HG03175 (cell line): Measurements from ENCODE around the gene CDC42EP3.

Experiments
- ATAC-seq: cut with Tn5 transposase; IDR thresholded peaks from one replicate; pipeline ENCODE4 v1.9.1; 2021; ENCODE audit warnings: mild to moderate bottlenecking, moderate library complexity; ENCODE audit not compliant: unreplicated experiment

CDC42EP3 gene

GRCh38 chr2:37619959-37620300 lies 51.5 kb downstream of the CDC42EP3 start:
- no peak for ATAC-seq

GRCh38 chr2:37619230-37619958 lies 52.0 kb downstream of the CDC42EP3 start:
- ATAC-seq: no peak

GRCh38 chr2:37618326-37618725 lies 53.1 kb downstream of the CDC42EP3 start:
- no peak for ATAC-seq

GRCh38 chr2:37617119-37617892 lies 54.1 kb downstream of the CDC42EP3 start:
- ATAC-seq: no peak

- ATAC-seq: no peak
These were observed 54.8 kb downstream of the CDC42EP3 start for GRCh38 chr2:37616677-37617005.

GRCh38 chr2:37615804-37616676 lies 55.4 kb downstream of the CDC42EP3 start:
- ATAC-seq: peak; percentile 55

GRCh38 chr2:37614061-37614738 lies 57.2 kb downstream of the CDC42EP3 start:
- no peak for ATAC-seq

GRCh38 chr2:37612382-37612781 lies 59.1 kb downstream of the CDC42EP3 start:
- ATAC-seq: no peak

- ATAC-seq: no peak
These were observed 60.7 kb downstream of the CDC42EP3 start for GRCh38 chr2:37610638-37611289.

GRCh38 chr2:37609782-37610181 lies 61.7 kb downstream of the CDC42EP3 start:
- no peak for ATAC-seq

GRCh38 chr2:37604716-37605115 lies 66.7 kb downstream of the CDC42EP3 start:
- ATAC-seq: no peak

GRCh38 chr2:37602702-37603101 lies 68.7 kb downstream of the CDC42EP3 start:
- no peak for ATAC-seq

GRCh38 chr2:37602040-37602439 lies 69.4 kb downstream of the CDC42EP3 start:
- no peak for ATAC-seq

- ATAC-seq: no peak
These were observed 69.9 kb downstream of the CDC42EP3 start for GRCh38 chr2:37601569-37601968.

GRCh38 chr2:37600735-37601134 lies 70.7 kb downstream of the CDC42EP3 start:
- ATAC-seq: peak; percentile 42

- peak; percentile 51 for ATAC-seq
These were observed 71.5 kb downstream of the CDC42EP3 start for GRCh38 chr2:37599688-37600525.

- ATAC-seq: no peak
These were observed 77.7 kb downstream of the CDC42EP3 start for GRCh38 chr2:37593694-37594093.

- ATAC-seq: no peak
These were observed 78.4 kb downstream of the CDC42EP3 start for GRCh38 chr2:37593024-37593423.
